HG03432 (cell line): ENCODE data around the gene STMN1.
"Not testable (repeated sequence)": the region's sequence is repeated elsewhere in the genome, so short reads cannot be mapped to it uniquely, and the experiment has no call there.

Experiments used
- ATAC-seq: cut with Tn5 transposase; IDR thresholded peaks from one replicate; pipeline ENCODE4 v1.9.1; 2021; ENCODE audit warnings: mild to moderate bottlenecking, moderate library complexity; ENCODE audit not compliant: unreplicated experiment

STMN1 gene

GRCh38 chr1:25905680-25906643 lies at the start of gene STMN1:
STMN1 (minus strand) TSS chr1:25906419; CDS start chr1:25904676, 1,743 bp downstream.
- ATAC-seq = peak; percentile 61

- ATAC-seq = no peak
Measured at GRCh38 chr1:25955553-25955952, 49.3 kb upstream of the STMN1 start.

GRCh38 chr1:25954282-25954938 lies 48.2 kb upstream of the STMN1 start:
- no peak for ATAC-seq

- ATAC-seq = no peak
Measured at GRCh38 chr1:25952841-25953401, 46.7 kb upstream of the STMN1 start.

- ATAC-seq = no peak
Measured at GRCh38 chr1:25948641-25949040, 42.4 kb upstream of the STMN1 start.

GRCh38 chr1:25947027-25947426 lies 40.8 kb upstream of the STMN1 start:
- ATAC-seq = no peak

GRCh38 chr1:25945761-25946160 lies 39.5 kb upstream of the STMN1 start:
- ATAC-seq = no peak

- no peak for ATAC-seq
Measured at GRCh38 chr1:25944986-25945385, 38.8 kb upstream of the STMN1 start.

GRCh38 chr1:25943511-25943910 lies 37.3 kb upstream of the STMN1 start:
- ATAC-seq = not testable (repeated sequence)

GRCh38 chr1:25936947-25937346 lies 30.7 kb upstream of the STMN1 start:
- no peak for ATAC-seq

- ATAC-seq = no peak
Measured at GRCh38 chr1:25933479-25934365, 27.5 kb upstream of the STMN1 start.

- not testable (repeated sequence) for ATAC-seq
Measured at GRCh38 chr1:25932811-25933400, 26.7 kb upstream of the STMN1 start.

GRCh38 chr1:25932321-25932720 lies 26.1 kb upstream of the STMN1 start:
- no peak for ATAC-seq

GRCh38 chr1:25929016-25929415 lies 22.8 kb upstream of the STMN1 start:
- no peak for ATAC-seq

- no peak for ATAC-seq
Measured at GRCh38 chr1:25927521-25928265, 21.5 kb upstream of the STMN1 start.

- ATAC-seq = no peak
Measured at GRCh38 chr1:25926731-25927496, 20.7 kb upstream of the STMN1 start.

GRCh38 chr1:25924454-25924853 lies 18.2 kb upstream of the STMN1 start:
- ATAC-seq = no peak

GRCh38 chr1:25922971-25923552 lies 16.8 kb upstream of the STMN1 start:
- ATAC-seq = no peak
